ENCODE measurements around the gene PTPRR.

Gene PTPRR

GRCh38 chr12:70854881-70855568 lies 65.5 kb downstream of the PTPRR start:
- Histone ChIP-seq H3K36me3 (ENCODE audit: low read length) (no peaks in the 10 kb centered on the region), H3F3A (ENCODE audit: insufficient read depth) (no peaks in the 10 kb centered on the region), H2AFZ (ENCODE audit: low read depth, low read length, severe bottlenecking) (no peak overlapping the region), H3K9ac (ENCODE audit: low read length) (no peak overlapping the region), H3K27me3 (ENCODE audit: low read length) (no peaks in the 10 kb centered on the region), H3K4me3 (ENCODE audit: insufficient read depth, low read length, poor library complexity, severe bottlenecking) (no peak overlapping the region), H3K79me2 (ENCODE audit: insufficient read depth, low read length) (no peaks in the 10 kb centered on the region), H3K27ac (ENCODE audit: low read depth, low read length) (no peak overlapping the region), H3K4me2 (ENCODE audit: low read depth, low read length, poor library complexity, severe bottlenecking) (no peak overlapping the region), H3K9me2 (replicated peaks; ENCODE audit: insufficient read depth, low read length) (no peaks in the 10 kb centered on the region; the same call in 1 of the 2 replicates), H4K20me1 (ENCODE audit: low read depth, low read length) (no peaks in the 10 kb centered on the region), H3K9me3 (ENCODE audit: insufficient read depth, low read length) (no peaks in the 10 kb centered on the region)
- TF ChIP-seq CTCF (IDR thresholded peaks at IDR 0.05; ENCODE audit: insufficient read depth, low read length, poor library complexity, severe bottlenecking), result no peak
- TF ChIP-seq EZH2phosphoT487 (conservative IDR thresholded peaks at IDR 0.05; ENCODE audit: low read length), result no peak

GRCh38 chr12:70854138-70854537 lies 66.4 kb downstream of the PTPRR start:
- Histone ChIP-seq H3K27me3 (ENCODE audit: low read length) (no peaks in the 10 kb centered on the region), H3K36me3 (ENCODE audit: low read length) (no peaks in the 10 kb centered on the region), H3K27ac (ENCODE audit: low read depth, low read length) (no peak overlapping the region), H3K79me2 (ENCODE audit: insufficient read depth, low read length) (no peaks in the 10 kb centered on the region), H3K9me3 (ENCODE audit: insufficient read depth, low read length) (no peaks in the 10 kb centered on the region), H4K20me1 (ENCODE audit: low read depth, low read length) (no peaks in the 10 kb centered on the region), H3K4me3 (ENCODE audit: insufficient read depth, low read length, poor library complexity, severe bottlenecking) (no peak overlapping the region), H2AFZ (ENCODE audit: low read depth, low read length, severe bottlenecking) (no peak overlapping the region), H3F3A (ENCODE audit: insufficient read depth) (no peaks in the 10 kb centered on the region), H3K4me2 (ENCODE audit: low read depth, low read length, poor library complexity, severe bottlenecking) (no peak overlapping the region), H3K9me2 (replicated peaks; ENCODE audit: insufficient read depth, low read length) (no peaks in the 10 kb centered on the region; the same call in 1 of the 2 replicates), H3K9ac (ENCODE audit: low read length) (no peak overlapping the region)
- TF ChIP-seq CTCF (IDR thresholded peaks at IDR 0.05; ENCODE audit: insufficient read depth, low read length, poor library complexity, severe bottlenecking) (no peak), EZH2phosphoT487 (conservative IDR thresholded peaks at IDR 0.05; ENCODE audit: low read length) (no peak)

- no peaks in the 10 kb centered on the region for H3F3A ChIP-seq (ENCODE audit: insufficient read depth)
- H3K9ac ChIP-seq (ENCODE audit: low read length), result no peak overlapping the region
- no peak overlapping the region for H3K4me3 ChIP-seq (ENCODE audit: insufficient read depth, low read length, poor library complexity, severe bottlenecking)
- H3K9me3 ChIP-seq (ENCODE audit: insufficient read depth, low read length), result no peaks in the 10 kb centered on the region
- no peak overlapping the region for H3K27ac ChIP-seq (ENCODE audit: low read depth, low read length)
- H3K36me3 ChIP-seq (ENCODE audit: low read length), result no peaks in the 10 kb centered on the region
- no peaks in the 10 kb centered on the region for H3K27me3 ChIP-seq (ENCODE audit: low read length)
- no peak for TF ChIP-seq EZH2phosphoT487 (conservative IDR thresholded peaks at IDR 0.05; ENCODE audit: low read length)
- no peaks in the 10 kb centered on the region for H3K79me2 ChIP-seq (ENCODE audit: insufficient read depth, low read length)
- no peaks in the 10 kb centered on the region; the same call in 1 of the 2 replicates for H3K9me2 ChIP-seq (replicated peaks; ENCODE audit: insufficient read depth, low read length)
- no peak overlapping the region for H2AFZ ChIP-seq (ENCODE audit: low read depth, low read length, severe bottlenecking)
- H4K20me1 ChIP-seq (ENCODE audit: low read depth, low read length), result no peaks in the 10 kb centered on the region
- no peak overlapping the region for H3K4me2 ChIP-seq (ENCODE audit: low read depth, low read length, poor library complexity, severe bottlenecking)
These were observed 67.2 kb downstream of the PTPRR start for GRCh38 chr12:70853326-70853725.

GRCh38 chr12:70852416-70853150 lies 68.0 kb downstream of the PTPRR start:
- Histone ChIP-seq H3K79me2 (ENCODE audit: insufficient read depth, low read length) (no peaks in the 10 kb centered on the region), H3K27ac (ENCODE audit: low read depth, low read length) (no peak overlapping the region), H3K9me3 (ENCODE audit: insufficient read depth, low read length) (no peaks in the 10 kb centered on the region), H3K4me3 (ENCODE audit: insufficient read depth, low read length, poor library complexity, severe bottlenecking) (no peak overlapping the region), H3K4me2 (ENCODE audit: low read depth, low read length, poor library complexity, severe bottlenecking) (no peak overlapping the region), H3K9me2 (replicated peaks; ENCODE audit: insufficient read depth, low read length) (no peaks in the 10 kb centered on the region; the same call in 1 of the 2 replicates), H3K27me3 (ENCODE audit: low read length) (no peaks in the 10 kb centered on the region), H2AFZ (ENCODE audit: low read depth, low read length, severe bottlenecking) (no peak overlapping the region), H3F3A (ENCODE audit: insufficient read depth) (no peaks in the 10 kb centered on the region), H3K9ac (ENCODE audit: low read length) (no peak overlapping the region), H3K36me3 (ENCODE audit: low read length) (no peaks in the 10 kb centered on the region), H4K20me1 (ENCODE audit: low read depth, low read length) (no peaks in the 10 kb centered on the region)
- TF ChIP-seq EZH2phosphoT487 (conservative IDR thresholded peaks at IDR 0.05; ENCODE audit: low read length) (no peak), CTCF (IDR thresholded peaks at IDR 0.05; ENCODE audit: insufficient read depth, low read length, poor library complexity, severe bottlenecking) (no peak)

Measured in SU-DHL-6 (cell line).